ENCODE measurements around the gene CDH22. TPM values are rescaled to one million over a fixed set of nuclear protein-coding genes. Genes with fewer than 3 reads are reported as not detected.

Gene CDH22
- total RNA-seq, 1 donor from 2014 or later, result not detected

GRCh38 chr20:46261456-46262253, 46.6 kb downstream of the CDH22 start:
- Histone ChIP-seq H3K4me3 (no peak overlapping the region), H3K27ac (no peak overlapping the region), H3K4me1 (no peaks in the 10 kb centered on the region), H3K27me3 (no peaks in the 10 kb centered on the region), H3K9me3 (no peaks in the 10 kb centered on the region), H3K36me3 (no peaks in the 10 kb centered on the region)
- TF ChIP-seq, protein P1, sequence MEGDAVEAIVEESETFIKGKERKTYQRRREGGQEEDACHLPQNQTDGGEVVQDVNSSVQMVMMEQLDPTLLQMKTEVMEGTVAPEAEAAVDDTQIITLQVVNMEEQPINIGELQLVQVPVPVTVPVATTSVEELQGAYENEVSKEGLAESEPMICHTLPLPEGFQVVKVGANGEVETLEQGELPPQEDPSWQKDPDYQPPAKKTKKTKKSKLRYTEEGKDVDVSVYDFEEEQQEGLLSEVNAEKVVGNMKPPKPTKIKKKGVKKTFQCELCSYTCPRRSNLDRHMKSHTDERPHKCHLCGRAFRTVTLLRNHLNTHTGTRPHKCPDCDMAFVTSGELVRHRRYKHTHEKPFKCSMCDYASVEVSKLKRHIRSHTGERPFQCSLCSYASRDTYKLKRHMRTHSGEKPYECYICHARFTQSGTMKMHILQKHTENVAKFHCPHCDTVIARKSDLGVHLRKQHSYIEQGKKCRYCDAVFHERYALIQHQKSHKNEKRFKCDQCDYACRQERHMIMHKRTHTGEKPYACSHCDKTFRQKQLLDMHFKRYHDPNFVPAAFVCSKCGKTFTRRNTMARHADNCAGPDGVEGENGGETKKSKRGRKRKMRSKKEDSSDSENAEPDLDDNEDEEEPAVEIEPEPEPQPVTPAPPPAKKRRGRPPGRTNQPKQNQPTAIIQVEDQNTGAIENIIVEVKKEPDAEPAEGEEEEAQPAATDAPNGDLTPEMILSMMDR (IDR thresholded peaks at IDR 0.05), result no peak
- intact Hi-C loops (cut with DNase I), result no loop called here
- no peak for DNase-seq (ENCODE audit: low spot score in 2 of 2)

DNA sequence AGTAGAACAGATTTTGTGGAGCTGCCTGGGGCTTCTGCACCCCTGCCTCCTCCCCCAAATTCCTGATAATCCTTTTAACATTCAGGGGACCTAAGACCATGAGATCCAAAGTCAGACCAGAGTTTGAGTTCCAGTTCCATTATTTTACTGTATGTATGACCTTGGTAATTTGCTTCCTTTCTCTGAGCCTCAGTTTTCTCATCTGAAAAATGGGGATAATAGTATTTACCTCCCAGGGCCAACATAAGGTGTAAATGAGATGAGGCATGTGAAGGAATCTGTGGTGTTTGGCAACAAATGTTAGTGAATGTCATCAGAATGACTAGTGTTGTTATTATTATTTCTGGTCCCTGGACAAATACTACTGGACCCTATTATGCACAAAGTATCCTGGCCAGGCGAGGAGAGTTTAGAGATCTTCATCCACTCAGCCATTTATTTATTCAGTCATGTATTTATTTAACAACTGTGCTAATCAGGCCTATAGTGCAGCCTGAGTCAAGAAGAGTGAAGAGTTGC, 47.3 kb downstream of the CDH22 start:
- TF ChIP-seq, protein P1 (IDR thresholded peaks at IDR 0.05), result no peak
- Histone ChIP-seq H3K4me1 (no peaks in the 10 kb centered on the region), H3K9me3 (no peaks in the 10 kb centered on the region), H3K4me3 (no peak overlapping the region), H3K36me3 (no peaks in the 10 kb centered on the region), H3K27me3 (no peaks in the 10 kb centered on the region), H3K27ac (no peak overlapping the region)
- intact Hi-C loops (cut with DNase I), result no loop called here
- no peak for DNase-seq (ENCODE audit: low spot score in 2 of 2)

DNA sequence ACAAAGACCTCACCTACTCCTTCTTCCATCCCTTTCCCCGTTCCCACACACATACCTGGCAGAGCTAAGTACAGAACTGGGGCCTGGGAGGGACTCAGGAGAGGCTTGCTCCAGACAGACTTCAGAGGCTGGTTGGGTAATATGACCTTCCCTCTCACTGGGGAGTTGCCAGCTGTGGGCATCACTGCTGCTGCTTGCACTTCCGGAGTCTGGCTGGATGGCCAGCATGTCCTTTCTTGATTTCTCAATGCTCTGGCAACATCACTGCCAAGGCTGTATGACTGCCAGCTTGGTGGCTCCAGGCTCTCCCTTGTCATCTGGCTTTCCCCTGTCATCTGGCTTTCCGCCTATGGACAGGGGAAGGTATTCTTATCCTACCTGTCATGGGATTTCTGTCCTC, 47.8 kb downstream of the CDH22 start:
- no peak overlapping the region for H3K4me3 ChIP-seq
- no peaks in the 10 kb centered on the region for H3K9me3 ChIP-seq
- H3K27me3 ChIP-seq, result no peaks in the 10 kb centered on the region
- no peaks in the 10 kb centered on the region for H3K4me1 ChIP-seq
- TF ChIP-seq, protein P1 (IDR thresholded peaks at IDR 0.05), result no peak
- intact Hi-C loops (cut with DNase I), result no loop called here
- H3K27ac ChIP-seq, result no peak overlapping the region
- no peaks in the 10 kb centered on the region for H3K36me3 ChIP-seq
- DNase-seq (ENCODE audit: low spot score in 2 of 2), result no peak

DNA sequence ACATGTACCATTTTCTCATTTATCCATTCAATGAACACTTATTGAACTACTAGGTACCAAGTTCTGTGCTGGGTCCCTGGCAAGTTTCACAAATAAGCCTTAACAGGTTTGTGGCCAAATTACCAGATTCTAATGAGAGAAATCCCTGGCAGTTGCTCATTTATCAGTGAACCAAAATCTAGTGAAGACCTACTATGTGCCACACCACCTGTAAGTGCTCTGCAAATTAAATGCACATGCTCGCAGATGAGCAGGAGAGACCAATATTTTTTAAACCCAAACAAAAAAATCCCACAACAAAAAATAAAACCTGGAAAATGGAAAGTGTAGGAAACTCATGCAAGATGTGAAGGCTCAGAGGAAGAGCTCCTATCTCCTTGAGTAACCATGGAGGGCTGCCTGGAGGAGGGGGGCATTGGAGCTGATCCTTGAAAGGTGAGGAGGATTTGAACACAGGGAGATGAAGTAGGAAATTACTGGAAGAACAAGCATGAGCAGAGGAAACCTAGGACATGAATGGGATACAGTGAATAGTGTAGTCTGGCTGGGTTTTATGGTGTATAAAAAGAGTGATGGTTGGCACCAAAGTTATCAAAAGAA, 48.9 kb downstream of the CDH22 start:
- H3K27me3 ChIP-seq, result no peaks in the 10 kb centered on the region
- no peak overlapping the region for H3K27ac ChIP-seq
- no peak for DNase-seq (ENCODE audit: low spot score in 2 of 2)
- TF ChIP-seq, protein P1 (IDR thresholded peaks at IDR 0.05), result no peak
- intact Hi-C loops (cut with DNase I), result no loop called here
- H3K4me3 ChIP-seq, result no peak overlapping the region
- no peaks in the 10 kb centered on the region for H3K36me3 ChIP-seq
- H3K4me1 ChIP-seq, result no peaks in the 10 kb centered on the region
- no peaks in the 10 kb centered on the region for H3K9me3 ChIP-seq

DNA sequence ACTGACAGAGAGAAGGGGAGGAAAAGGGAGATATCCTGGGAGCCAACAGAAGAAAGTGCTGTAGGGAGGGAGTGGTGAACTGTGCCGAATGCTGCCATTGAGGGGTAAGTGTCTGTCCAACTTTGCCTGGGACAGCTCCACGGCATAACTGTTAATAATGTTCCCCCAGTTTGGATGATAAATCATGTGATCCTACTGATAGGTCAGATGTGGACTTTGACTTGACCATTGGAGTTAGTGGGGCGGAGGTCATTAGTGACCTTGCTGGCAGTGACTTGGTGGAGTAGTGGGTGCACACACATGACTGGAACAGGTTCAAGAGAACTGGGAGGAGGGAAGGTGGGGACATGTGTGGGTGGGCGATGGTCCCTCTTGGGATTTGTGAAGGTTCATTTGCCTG, 50.4 kb downstream of the CDH22 start:
- Histone ChIP-seq H3K4me3 (no peak overlapping the region), H3K27me3 (no peaks in the 10 kb centered on the region), H3K27ac (no peak overlapping the region), H3K4me1 (no peaks in the 10 kb centered on the region), H3K36me3 (no peaks in the 10 kb centered on the region), H3K9me3 (no peaks in the 10 kb centered on the region)
- TF ChIP-seq, protein P1 (IDR thresholded peaks at IDR 0.05), result no peak
- no peak for DNase-seq (ENCODE audit: low spot score in 2 of 2)
- intact Hi-C loops (cut with DNase I), result no loop called here

Data from ascending aorta (tissue), 2 donors.